Neural crest cell (in vitro differentiated cells): ENCODE data around the gene ARHGAP26. TPM values are rescaled to one million over a fixed set of nuclear protein-coding genes. Genes with fewer than 3 reads are reported as not detected.

Source experiments
- DNase-seq: peaks from one replicate; pipeline ENCODE4 v3.0.0; 2021; ENCODE audit warnings: low read depth, mixed read lengths, low spot score
- H3K27ac Mint-ChIP-seq: one replicate; pipeline ENCODE4 v1.8.0; 2021; ENCODE audit warnings: mild to moderate bottlenecking, mixed read lengths; ENCODE audit not compliant: unreplicated experiment
- H3K27me3 Mint-ChIP-seq: 2 replicates; pipeline ENCODE4 v1.8.0; 2021; ENCODE audit warnings: low read depth, mild to moderate bottlenecking, mixed read lengths
- H3K36me3 Mint-ChIP-seq: 2 replicates; pipeline ENCODE4 v1.8.0; 2021; ENCODE audit warnings: low read depth, mild to moderate bottlenecking, mixed read lengths
- H3K4me1 Mint-ChIP-seq: 2 replicates; pipeline ENCODE4 v1.8.0; 2021; ENCODE audit warnings: mixed read lengths
- H3K4me3 Mint-ChIP-seq: one replicate; pipeline ENCODE4 v1.8.0; 2021; ENCODE audit warnings: mild to moderate bottlenecking, mixed read lengths
- H3K9me3 Mint-ChIP-seq: 2 replicates; pipeline ENCODE4 v1.8.0; 2021; ENCODE audit warnings: mixed read lengths
- total RNA-seq: library from RNA; stranded (reverse); gene quantifications from 2 replicates; pipeline ENCODE4 v1.2.1, GENCODE V29; 2021
- TF ChIP-seq, protein P1 (sequence below): fragments of 200-600 bp; sonication (generic); conservative IDR thresholded peaks from 2 replicates; pipeline ENCODE4 v1.5.0; 2021; ENCODE audit warnings: antibody characterized with exemption, mild to moderate bottlenecking

The ARHGAP26 gene
- total RNA-seq, 1 donor from 2014 or later = 5.5 TPM

DNA sequence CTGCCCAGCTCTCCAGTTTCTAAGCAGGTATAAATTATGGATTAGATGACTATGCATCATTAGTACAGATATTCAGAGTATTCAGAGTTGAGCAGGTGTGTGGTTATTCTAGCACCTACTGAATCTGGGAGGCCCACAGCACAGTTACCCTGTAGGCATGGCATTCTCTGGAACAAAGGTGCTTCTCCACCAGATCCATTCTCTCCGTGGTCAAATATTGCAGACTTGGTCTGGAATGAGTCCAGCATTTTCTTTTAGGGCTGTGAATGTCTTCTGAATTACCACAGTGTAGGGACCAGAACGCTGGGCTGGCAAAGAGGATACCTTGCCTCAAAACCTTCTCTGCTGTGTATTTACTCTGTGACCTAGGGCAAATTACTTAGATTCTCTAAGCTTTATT, 116.8 kb downstream of the ARHGAP26 start:
- Mint-ChIP-seq H3K9me3 (no peaks in the 10 kb centered on the region), H3K4me3 (no peak overlapping the region), H3K36me3 (no peaks in the 10 kb centered on the region), H3K27ac (no peak overlapping the region), H3K4me1 (peaks cover 7% of the 10 kb centered on the region), H3K27me3 (no peaks in the 10 kb centered on the region)
- no peak for DNase-seq
- TF ChIP-seq, protein P1, sequence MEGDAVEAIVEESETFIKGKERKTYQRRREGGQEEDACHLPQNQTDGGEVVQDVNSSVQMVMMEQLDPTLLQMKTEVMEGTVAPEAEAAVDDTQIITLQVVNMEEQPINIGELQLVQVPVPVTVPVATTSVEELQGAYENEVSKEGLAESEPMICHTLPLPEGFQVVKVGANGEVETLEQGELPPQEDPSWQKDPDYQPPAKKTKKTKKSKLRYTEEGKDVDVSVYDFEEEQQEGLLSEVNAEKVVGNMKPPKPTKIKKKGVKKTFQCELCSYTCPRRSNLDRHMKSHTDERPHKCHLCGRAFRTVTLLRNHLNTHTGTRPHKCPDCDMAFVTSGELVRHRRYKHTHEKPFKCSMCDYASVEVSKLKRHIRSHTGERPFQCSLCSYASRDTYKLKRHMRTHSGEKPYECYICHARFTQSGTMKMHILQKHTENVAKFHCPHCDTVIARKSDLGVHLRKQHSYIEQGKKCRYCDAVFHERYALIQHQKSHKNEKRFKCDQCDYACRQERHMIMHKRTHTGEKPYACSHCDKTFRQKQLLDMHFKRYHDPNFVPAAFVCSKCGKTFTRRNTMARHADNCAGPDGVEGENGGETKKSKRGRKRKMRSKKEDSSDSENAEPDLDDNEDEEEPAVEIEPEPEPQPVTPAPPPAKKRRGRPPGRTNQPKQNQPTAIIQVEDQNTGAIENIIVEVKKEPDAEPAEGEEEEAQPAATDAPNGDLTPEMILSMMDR = no peak

- H3K27ac Mint-ChIP-seq = no peak overlapping the region
- TF ChIP-seq, protein P1 = peak; percentile 87
- DNase-seq = peak; percentile 25
- H3K9me3 Mint-ChIP-seq = no peaks in the 10 kb centered on the region
- no peaks in the 10 kb centered on the region for H3K36me3 Mint-ChIP-seq
- peaks cover 9% of the 10 kb centered on the region for H3K4me1 Mint-ChIP-seq
- no peaks in the 10 kb centered on the region for H3K27me3 Mint-ChIP-seq
- H3K4me3 Mint-ChIP-seq = no peak overlapping the region
Observed at GRCh38 chr5:142888469-142889085, 118.4 kb downstream of the ARHGAP26 start.

GRCh38 chr5:142892021-142892420, 121.8 kb downstream of the ARHGAP26 start:
- H3K36me3 Mint-ChIP-seq = no peaks in the 10 kb centered on the region
- no peaks in the 10 kb centered on the region for H3K27me3 Mint-ChIP-seq
- H3K4me1 Mint-ChIP-seq = peaks cover 18% of the 10 kb centered on the region
- no peak overlapping the region for H3K4me3 Mint-ChIP-seq
- TF ChIP-seq, protein P1 = no peak
- DNase-seq = no peak
- H3K9me3 Mint-ChIP-seq = no peaks in the 10 kb centered on the region
- no peak overlapping the region for H3K27ac Mint-ChIP-seq

DNA sequence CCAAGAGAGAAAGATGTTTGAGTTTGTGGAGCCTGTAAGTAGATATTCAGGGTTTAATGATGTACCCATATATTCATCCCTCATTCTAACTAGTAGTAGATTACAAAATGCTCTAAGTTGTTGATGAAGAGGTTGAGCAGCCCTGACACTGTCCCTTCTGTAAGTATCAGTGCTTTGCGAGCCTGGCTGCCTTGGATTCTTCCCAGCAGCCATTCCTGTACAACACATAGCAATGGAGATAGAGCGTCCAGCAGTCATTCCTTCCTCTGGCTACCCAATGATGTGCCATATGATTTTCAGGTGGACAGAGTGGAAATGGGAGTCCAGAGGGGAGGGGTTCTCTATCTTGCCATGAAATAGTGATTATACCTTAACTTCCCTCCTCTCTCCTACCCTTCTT, 124.1 kb downstream of the ARHGAP26 start:
- TF ChIP-seq, protein P1 = no peak
- no peaks in the 10 kb centered on the region for H3K27me3 Mint-ChIP-seq
- peaks cover 19% of the 10 kb centered on the region for H3K4me1 Mint-ChIP-seq
- no peaks in the 10 kb centered on the region for H3K9me3 Mint-ChIP-seq
- no peak for DNase-seq
- no peak overlapping the region for H3K4me3 Mint-ChIP-seq
- H3K36me3 Mint-ChIP-seq = no peaks in the 10 kb centered on the region
- H3K27ac Mint-ChIP-seq = no peak overlapping the region

DNA sequence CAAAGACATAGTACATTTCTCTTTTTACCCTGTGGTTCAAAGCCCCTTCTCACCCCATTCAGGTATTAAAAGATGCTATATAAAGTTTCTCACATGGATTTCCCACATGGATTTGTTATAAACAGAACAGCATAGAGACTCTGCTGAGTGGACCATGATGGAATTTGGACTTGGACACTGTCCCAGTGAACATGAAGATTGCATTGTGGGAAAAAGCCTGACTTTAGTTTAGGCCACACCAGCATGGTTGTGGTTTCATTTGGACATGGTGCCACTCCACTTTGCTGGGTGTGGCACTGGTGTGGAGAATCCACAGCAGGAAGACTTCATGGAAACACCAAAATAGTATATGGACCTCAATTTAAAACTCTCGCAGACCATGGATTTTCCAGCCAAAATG, 124.6 kb downstream of the ARHGAP26 start:
- TF ChIP-seq, protein P1 = no peak
- H3K4me3 Mint-ChIP-seq = no peak overlapping the region
- no peaks in the 10 kb centered on the region for H3K36me3 Mint-ChIP-seq
- no peaks in the 10 kb centered on the region for H3K9me3 Mint-ChIP-seq
- no peaks in the 10 kb centered on the region for H3K27me3 Mint-ChIP-seq
- no peak overlapping the region for H3K27ac Mint-ChIP-seq
- H3K4me1 Mint-ChIP-seq = peaks cover 23% of the 10 kb centered on the region
- DNase-seq = no peak
